ENCODE measurements around the gene SUSD6.
A peak's percentile ranks its signal among the peaks of the same experiment; 100 is the strongest.

SUSD6 gene

DNA sequence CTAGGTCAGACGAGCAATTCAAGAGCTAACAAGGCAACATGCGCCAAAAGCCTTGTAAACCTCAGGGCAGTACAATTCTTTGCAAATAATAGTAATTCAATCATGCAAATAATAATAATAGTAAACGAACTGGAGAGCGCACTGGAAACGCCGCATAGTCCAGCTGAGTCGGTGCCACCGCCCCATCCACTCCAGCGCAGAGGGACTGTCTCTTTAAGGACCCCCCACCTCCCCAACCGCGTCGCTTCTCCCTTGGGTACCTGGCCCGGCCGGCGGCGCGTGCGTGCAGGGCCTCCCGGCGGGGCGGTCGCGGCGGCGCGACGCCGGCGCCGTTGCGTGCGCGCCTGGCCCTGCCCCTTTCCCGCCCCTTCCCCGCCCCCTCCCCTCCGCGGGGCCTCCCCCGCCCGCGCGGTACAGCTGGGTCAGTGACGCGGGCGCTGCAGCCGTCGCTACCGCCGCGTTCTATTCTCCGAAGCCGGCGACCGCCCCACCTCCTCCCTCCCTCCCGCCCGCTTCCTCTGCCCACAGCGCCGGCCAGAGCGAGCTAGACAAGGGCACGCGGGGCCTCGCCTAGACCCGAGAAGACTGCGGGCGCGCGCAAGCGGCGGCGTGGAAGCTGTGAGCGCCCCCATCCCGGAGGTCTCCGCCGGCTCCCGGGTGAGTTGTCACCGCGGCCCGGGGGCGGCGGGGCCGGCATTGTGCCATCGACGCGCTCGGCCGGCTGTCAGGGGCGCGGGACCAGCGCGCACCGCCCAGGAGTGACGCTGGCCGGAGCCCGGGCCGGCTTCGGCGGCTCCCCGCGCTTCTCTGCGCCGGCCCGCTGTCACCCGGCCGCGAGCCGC, at the start of gene SUSD6:
SUSD6 (plus strand) TSS at position 425 of the 842 bp plus-strand sequence. CDS start 46,997 bp downstream, outside the sequence.
- peak; percentile 89 for DNase-seq

GRCh38 chr14:69561893-69562292, 49.5 kb upstream of the SUSD6 start:
- DNase-seq = no peak

DNA sequence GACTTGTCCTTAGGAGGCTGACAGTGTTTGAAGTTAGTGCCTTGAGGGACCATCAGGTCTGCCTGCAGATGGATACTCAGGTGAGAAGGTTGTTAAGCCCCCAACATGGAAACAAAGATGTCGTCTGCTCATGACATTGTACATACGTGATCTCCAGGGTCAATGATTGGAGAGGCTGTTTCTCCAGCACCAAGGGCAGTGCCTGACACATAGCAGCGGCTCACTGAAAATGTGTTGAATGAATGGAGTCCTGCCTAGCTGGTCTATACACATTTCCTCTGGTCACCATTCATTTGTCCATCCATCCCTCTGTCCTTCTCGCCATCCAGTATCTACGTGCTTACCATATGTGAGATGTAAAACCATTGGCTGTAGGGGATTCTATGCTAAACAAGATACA, 43.8 kb upstream of the SUSD6 start:
- no peak for DNase-seq

- DNase-seq = no peak
Measured at GRCh38 chr14:69569859-69570258, 41.5 kb upstream of the SUSD6 start.

DNA sequence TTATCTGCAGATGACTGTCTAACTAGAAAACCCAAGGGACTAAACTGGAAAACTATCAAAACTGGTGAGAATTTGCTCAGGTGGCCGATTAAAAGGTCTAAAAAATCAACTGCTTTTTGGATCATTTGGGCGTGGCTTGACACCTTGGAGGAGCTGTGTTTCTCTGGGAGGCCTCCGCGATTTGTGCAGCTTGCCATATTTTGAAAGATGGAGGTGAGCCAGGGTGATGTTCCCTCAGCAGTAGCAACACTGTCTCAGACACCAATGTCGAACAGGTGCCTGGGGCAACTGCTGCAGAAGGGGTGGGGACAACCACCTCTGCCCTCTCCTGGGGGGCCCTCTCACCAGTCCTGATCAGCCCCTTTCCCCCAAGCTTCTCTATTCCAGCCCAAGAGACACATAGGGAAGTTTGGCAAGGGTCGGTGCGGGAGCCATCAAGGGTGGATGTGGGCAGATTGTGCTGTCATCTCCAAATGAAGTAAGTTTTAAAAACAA, 40.5 kb upstream of the SUSD6 start:
- no peak for DNase-seq

GRCh38 chr14:69571449-69572029, 39.9 kb upstream of the SUSD6 start:
- no peak for DNase-seq

- DNase-seq = no peak
Measured at GRCh38 chr14:69572030-69572840, 39.2 kb upstream of the SUSD6 start.

GRCh38 chr14:69572841-69573135, 38.6 kb upstream of the SUSD6 start:
- no peak for DNase-seq

- no peak for DNase-seq
Measured at GRCh38 chr14:69573205-69573830, 38.1 kb upstream of the SUSD6 start.

DNA sequence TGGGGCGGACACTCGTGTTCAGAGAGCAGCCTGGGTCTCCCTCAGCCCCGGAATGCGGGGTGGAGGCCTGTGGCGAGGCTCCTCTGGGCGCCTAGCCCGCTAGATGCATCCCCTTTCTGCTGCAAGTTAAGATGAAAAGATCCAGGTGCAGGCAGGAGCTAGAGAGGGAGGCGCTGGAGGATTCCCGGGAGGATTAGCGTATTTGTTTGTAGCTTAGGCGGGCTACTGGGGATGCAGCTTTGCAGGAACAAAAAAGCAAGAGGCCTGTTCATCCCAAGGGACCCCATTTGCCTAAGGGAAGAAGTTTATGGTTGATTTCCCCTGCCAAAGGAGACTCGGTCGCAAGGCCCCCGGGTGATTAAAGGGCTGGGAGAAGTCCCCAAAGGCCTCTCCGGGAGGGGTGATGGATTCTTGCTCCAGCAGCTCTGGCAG, 37.5 kb upstream of the SUSD6 start:
- DNase-seq = no peak

DNA sequence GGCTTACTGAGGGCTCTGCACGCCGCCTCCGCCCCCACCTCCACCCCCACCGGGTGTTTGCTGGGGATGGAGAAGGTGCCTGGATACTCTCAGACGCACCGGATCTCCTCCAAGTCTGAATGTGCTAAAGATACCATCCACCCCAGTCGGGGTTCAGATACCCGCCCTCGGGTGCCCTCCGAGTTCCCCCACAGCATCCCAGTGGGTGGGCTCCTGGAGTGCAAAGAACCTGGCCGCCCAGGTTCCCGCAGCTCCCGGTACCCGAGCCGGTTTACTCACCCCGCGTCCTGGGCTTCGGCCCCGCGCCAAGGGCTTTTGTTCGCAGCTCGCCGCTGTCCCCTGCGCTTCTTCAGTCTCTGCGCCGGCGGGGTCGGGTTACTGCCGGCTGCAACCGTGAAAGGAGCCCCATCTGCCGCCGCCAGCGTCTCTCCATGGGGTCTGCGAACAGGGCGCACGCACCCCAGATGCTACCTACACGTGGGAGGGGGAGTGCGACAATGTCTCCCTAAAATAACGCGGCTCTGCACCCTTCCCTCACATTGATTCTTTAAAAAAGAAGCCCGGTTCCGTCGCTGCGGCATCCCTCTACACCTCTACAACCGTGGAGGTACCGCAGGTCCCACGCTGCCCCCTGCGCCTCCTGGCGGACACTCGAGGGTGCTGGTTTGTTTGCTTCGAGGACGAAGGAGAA, 37.0 kb upstream of the SUSD6 start, which contains the start of gene CCDC177:
CCDC177 (minus strand) TSS at position 609 of the 691 bp plus-strand sequence. CDS start 1,249 bp downstream, outside the sequence.
- DNase-seq = peak; percentile 58

DNA sequence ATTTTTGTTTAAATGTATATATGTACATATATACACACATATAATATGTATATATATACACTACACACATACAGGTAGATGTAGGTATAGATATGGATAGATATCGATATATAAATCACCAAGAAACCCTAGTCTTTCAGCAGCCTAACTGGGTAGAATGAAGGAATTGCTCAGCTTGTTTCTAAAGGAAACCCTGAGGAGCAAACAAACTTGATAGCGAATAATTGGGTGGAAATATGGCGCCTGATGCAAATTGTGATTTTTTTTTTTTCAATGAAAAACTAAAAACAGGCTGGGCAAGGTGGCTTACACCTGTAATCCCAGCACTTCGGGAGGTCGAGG, 36.5 kb upstream of the SUSD6 start:
- no peak for DNase-seq

- no peak for DNase-seq
Measured at GRCh38 chr14:69579476-69579875, 31.9 kb upstream of the SUSD6 start.

DNA sequence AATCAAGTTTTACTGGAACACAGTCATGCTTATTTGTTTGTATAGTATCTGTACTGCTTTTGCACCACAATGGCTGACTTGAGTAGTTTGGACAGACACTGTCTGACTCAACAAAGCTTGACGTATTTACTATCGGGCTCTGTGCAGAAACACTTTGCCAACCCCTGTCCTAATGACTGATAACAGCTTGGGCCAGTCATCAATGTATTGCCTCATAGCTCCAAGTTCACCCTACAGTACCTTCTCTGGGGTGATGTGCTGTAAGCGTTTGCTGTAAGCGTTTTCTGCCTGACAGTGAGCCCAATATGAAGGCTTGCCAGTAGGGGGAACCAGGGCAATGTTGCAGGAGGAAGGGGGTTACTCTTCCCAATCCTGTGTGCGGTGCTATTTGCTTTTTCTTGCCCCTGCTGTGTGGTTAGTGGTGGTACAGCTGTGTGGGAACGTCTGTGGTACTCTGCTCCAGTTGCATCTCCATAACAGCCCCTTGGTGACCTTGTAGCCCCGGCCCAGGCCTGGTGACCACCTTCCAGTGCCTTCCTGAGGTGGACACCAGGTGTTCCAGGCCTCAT, 31.3 kb upstream of the SUSD6 start:
- no peak for DNase-seq

DNA sequence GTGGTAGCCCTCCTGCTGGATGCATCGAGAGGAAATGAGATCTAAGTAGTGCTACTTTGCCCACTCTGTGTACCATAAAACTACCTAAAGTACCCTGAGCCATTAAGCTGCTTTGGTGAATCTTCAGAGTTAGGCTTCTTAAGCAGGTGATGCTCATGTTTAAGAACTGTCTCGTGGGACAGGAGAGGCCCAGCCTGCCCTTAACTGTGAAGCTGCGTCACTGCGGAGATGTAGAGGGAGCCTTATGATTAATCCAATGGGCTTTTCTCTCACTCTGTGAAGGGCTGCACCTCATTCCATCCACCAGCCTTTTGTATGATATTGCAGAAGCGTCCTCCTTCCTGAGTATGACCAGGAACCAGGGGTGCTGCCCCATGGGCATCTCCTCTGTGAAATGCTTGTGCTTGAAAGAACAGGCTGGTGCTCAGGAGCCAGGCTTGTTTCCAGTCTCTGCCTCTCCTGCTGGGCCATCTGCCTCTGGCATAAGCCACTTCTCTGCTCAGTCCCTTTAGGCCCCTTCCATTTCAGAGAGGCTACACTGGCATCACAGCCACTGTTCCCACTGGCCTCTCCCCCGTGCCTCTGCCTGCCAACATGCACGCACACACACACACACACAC, 30.0 kb upstream of the SUSD6 start:
- DNase-seq = no peak

- no peak for DNase-seq
Measured at GRCh38 chr14:69582212-69582611, 29.2 kb upstream of the SUSD6 start.

DNA sequence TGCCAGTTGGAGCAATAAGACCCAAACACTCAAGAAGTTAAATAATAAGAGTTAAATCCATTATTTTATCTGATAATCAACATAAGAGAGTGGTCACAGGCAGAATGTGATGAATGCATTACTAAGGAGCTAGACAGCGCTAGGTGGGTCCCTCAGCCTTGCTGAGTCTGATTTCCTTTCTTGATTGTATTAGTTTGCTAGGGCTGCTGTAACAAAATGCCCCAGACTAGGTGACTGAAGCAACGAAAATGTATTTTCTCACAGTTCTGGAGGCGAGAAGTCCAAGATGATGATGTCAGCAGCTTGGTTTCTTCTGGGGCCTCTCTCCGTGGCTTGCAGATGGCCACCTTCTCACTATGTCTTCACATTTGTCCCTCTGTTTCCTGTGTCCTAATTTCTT, 28.6 kb upstream of the SUSD6 start:
- DNase-seq = no peak

DNA sequence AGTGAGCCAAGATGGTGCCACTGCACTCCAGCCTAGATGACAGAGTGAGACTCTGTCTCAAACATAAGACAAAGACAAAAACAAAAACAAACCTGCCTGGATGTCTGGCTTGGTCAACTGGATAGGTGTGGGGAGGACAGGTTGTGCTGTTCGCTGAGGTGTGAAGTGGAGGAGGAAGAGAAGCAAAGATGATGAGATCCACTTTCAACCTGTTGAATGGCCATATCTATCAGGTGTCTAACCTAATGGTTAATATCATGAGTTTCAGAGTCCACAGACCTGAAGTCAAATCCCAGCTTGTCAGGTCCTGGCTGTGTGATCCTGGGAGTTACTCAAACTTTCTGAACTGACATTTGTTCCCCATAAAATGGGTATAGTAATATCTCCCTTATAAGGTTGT, 27.0 kb upstream of the SUSD6 start:
- no peak for DNase-seq

DNA sequence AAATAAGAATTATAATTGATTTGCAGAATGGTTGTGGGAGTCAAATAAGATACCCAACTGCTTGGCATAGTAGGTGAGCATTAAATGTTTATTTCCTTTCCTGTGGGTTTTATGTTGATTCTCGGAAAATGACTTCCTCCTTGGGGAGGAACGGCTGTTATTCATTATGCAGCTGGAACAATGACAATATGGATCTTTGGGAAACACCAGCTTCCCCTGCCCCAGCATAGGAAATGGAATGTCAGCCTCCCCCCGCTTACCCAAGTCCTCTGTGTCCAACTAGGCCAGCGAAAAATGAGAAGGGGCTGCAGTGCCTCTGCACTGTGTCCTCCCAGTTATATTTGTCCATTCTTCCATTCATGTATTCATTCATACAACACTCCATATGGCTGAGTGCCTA, 25.0 kb upstream of the SUSD6 start:
- DNase-seq = no peak

- DNase-seq = no peak
Measured at GRCh38 chr14:69587389-69587788, 24.0 kb upstream of the SUSD6 start.

DNA sequence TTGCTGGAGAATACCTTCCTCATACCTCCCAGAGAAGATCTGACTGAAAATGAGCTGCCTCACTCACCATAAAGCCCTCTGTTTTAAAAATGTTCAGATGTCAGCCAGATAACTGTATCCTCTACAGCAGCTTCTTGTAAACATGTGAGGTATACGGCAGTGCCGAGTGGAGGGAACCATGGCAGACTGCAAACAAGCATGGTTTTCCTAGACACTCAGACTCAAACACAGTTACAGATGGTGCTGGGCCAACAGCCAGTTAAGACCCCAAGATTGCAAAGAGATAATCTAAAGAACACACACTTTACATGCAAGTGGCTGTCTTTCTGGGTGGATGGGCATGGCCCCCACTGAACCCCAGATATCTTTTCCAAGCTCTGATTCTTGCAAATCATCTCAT, 20.1 kb upstream of the SUSD6 start:
- DNase-seq = no peak
